Lower leg skin (tissue), 4 donors: ENCODE data around the gene ALG12. TPM values are rescaled to one million over a fixed set of nuclear protein-coding genes. Genes with fewer than 3 reads are reported as not detected.
A peak's percentile ranks its signal among the peaks of the same experiment; 100 is the strongest.

ENCODE experiments used
- DNase-seq, 2 donors: peaks; one replicate each; pipeline ENCODE4 v3.0.0-alpha.2; 2019; ENCODE audit warnings: low spot score in 2 of 2
- H3K4me3 ChIP-seq: fragments of 200-600 bp; sonication (generic); 2 replicates; pipeline ENCODE4 v1.5.1; 2017; ENCODE audit warnings: mild to moderate bottlenecking, low read depth; ENCODE audit not compliant: poor library complexity, severe bottlenecking
- CTCF ChIP-seq, 3 donors: fragments of 450-650 bp; IDR thresholded peaks; one replicate each; pipeline ENCODE4 v1.5.1; 2016; ENCODE audit warnings: antibody characterized with exemption in 3 of 3, mild to moderate bottlenecking in 3 of 3, moderate library complexity in 2 of 3
- POLR2A ChIP-seq, 2 donors: fragments of 450-650 bp; IDR thresholded peaks; one replicate each; pipeline ENCODE4 v1.6.1; 2016 to 2017; ENCODE audit warnings: antibody characterized with exemption in 2 of 2, mild to moderate bottlenecking in 1 of 2, moderate library complexity in 1 of 2
- WGBS, 2 donors: methylation state at CpG; one replicate each; pipeline ENCODE4 v1.1.5; 2018; 5-methylcytosine and 5-hydroxymethylcytosine counted together
- intact Hi-C: fragments of 100-400 bp; cut with DNase I; formaldehyde crosslinking; loops from one replicate; pipeline ENCODE4 v1.15.0; 2023; ENCODE audit warnings: low total_unique reads
- total RNA-seq, 4 donors: library from RNA; depleted of rRNA; stranded (reverse); fragments of >200 nt; gene quantifications; one replicate each; pipeline ENCODE4 v1.1.0, GENCODE V29; 2016

ALG12 gene
- total RNA-seq, 4 donors from 2014 or later = 7.5 to 25.6 (median 16.1) TPM

DNA sequence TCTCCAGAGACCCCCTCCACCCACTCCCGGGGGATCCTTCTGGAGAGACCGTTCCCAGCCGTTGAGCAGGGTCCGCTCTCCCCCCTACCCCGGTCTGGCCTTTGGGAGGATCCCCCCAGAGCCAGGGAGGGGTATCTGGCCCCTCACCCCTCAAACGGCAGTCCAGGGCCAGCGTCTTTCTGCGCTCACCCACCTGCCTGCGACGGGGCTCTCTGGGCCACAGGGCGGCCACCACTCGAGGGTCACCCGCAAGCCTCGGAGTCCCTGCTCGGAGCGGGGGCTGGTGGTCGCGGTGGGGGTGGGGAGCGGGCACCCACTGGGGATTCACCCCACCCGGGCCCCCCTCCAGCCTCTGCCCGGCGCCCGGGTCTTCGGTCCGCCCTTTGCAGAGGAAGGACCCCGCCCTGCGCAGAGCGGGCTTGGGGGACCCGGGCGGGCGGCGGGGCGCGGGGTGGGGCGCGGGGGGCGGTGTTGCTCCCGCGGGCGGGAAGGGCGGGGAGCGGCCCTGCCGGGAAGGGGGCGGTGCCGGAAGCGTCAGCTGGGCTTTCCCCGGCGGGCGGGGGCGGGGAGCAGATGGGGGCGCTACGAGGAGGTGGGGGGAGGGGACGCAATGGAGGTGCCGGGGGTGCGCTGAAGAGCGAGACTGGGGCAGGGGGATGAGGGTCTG is 16.8 kb upstream of the ALG12 start:
- DNase-seq = peak; percentile 79 to 96

GRCh38 chr22:49934160-49934890 is 16.1 kb upstream of the ALG12 start:
- DNase-seq = no peak
- H3K4me3 ChIP-seq = peak overlapping the region; percentile 28
- 39 to 41% methylated on average over 19 to 21 of the region's 24 CpGs for WGBS, 2 donors
- intact Hi-C loops = loop anchor here (10.0 kb wide), 1 partner anchor 250 kb away; the partner anchor contains the start of gene TRABD
- no peak for TF ChIP-seq POLR2A (IDR thresholded peaks at IDR 0.05)
- no peak for TF ChIP-seq CTCF (IDR thresholded peaks at IDR 0.05)

More for the DNA sequence above, 16.8 kb upstream of the ALG12 start:
- WGBS, 2 donors = 2 to 16% methylated on average over 9 to 18 of the region's 56 CpGs
- H3K4me3 ChIP-seq = peak overlapping the region; percentile 28
- intact Hi-C loops = loop anchor here (10.0 kb wide), 1 partner anchor 250 kb away; the partner anchor contains the start of gene TRABD
- TF ChIP-seq POLR2A (IDR thresholded peaks at IDR 0.05) (no peak), CTCF (IDR thresholded peaks at IDR 0.05) (no peak)

- TF ChIP-seq CTCF (IDR thresholded peaks at IDR 0.05) (no peak), POLR2A (IDR thresholded peaks at IDR 0.05) (no peak)
- DNase-seq = peak in 1 of 2 donors; percentile 96
- intact Hi-C loops = loop anchor here (10.0 kb wide), 1 partner anchor 251 kb away; the partner anchor contains the start of gene TRABD
- H3K4me3 ChIP-seq = no peak overlapping the region
- 63 to 77% methylated on average over 26 of the region's 27 CpGs for WGBS, 2 donors
These were observed 15.3 kb upstream of the ALG12 start for GRCh38 chr22:49933236-49934159.

GRCh38 chr22:49930596-49931412 is 12.6 kb upstream of the ALG12 start:
- 36 to 45% methylated on average over 11 to 12 of the region's 14 CpGs for WGBS, 2 donors
- peak in 1 of 2 donors; percentile 76 for DNase-seq
- intact Hi-C loops = loop anchor here (2.0 to 10.0 kb wide), 2 partner anchors 100 to 254 kb away; partner anchors contain the start of gene TRABD

More at GRCh38 chr22:49930596-49931412, 12.6 kb upstream of the ALG12 start:
- TF ChIP-seq POLR2A (IDR thresholded peaks at IDR 0.05) (no peak), CTCF (IDR thresholded peaks at IDR 0.05) (no peak)
- no peak overlapping the region for H3K4me3 ChIP-seq
